NCI-H526 treated with DMSO at 0.1 percent for 48 hours (cell line): ENCODE results near the gene SPECC1L.

Source experiments
- DNase-seq: peaks from one replicate; lab custom pipeline; 2025; lab: John Stamatoyannopoulos, UW

Gene SPECC1L

DNA sequence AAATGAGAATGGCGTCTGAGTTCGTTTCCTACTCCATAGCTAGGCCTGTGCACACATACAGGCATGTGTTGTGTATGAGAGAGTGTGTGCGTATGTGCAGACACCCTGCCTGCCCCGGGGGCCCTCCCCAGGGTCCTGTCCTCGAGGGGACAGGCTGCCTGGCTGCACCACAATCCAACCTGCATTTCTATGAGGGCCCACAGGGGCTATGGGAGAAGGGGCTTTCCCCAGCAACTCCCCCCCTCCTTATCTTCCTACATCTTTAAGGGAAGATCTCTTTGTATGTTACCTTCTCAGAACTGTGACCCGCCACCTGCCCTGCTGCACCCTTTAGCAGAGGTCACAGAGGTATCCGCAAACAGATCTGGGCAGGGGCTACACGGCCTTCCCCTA is 171.7 kb downstream of the SPECC1L start:
- no peak for DNase-seq

DNA sequence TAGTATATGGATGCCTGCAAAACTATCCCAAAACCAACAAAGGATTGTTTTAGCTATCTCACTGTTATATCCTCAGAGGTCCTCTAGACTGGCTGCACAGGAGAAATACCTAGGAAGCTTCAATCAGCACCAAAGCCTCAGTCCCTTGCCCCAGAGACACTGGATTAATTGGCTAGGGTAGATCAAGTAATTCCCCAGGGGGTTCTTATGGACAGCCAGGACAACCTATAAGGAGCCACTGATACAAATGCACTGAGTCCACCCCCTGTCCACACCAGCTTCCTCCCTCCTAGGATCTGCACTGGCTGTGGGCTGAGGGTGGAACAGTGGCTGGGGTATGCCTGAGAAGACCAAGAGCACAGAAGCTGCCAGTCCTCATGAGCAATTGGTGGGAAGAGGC is 173.0 kb downstream of the SPECC1L start:
- no peak for DNase-seq

DNA sequence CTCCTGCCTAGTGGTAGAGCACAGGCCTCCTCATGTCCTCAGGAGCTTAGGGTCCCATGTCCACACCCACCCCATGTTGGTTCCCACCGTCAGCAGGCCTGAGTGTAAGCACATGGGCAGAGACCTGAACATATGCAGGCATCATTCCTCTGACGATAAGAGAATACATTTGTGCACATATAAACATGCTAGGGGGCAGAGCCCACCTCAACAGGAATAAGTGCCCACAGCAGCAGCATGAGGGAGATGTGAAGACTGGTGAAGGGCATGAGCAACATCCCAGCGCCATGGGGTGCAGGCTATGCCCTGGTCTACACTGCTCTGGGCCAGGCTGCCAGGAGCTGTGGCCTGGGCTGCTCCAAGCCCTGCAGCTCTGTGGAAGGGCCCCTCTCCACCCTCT is 173.6 kb downstream of the SPECC1L start:
- DNase-seq = no peak

DNA sequence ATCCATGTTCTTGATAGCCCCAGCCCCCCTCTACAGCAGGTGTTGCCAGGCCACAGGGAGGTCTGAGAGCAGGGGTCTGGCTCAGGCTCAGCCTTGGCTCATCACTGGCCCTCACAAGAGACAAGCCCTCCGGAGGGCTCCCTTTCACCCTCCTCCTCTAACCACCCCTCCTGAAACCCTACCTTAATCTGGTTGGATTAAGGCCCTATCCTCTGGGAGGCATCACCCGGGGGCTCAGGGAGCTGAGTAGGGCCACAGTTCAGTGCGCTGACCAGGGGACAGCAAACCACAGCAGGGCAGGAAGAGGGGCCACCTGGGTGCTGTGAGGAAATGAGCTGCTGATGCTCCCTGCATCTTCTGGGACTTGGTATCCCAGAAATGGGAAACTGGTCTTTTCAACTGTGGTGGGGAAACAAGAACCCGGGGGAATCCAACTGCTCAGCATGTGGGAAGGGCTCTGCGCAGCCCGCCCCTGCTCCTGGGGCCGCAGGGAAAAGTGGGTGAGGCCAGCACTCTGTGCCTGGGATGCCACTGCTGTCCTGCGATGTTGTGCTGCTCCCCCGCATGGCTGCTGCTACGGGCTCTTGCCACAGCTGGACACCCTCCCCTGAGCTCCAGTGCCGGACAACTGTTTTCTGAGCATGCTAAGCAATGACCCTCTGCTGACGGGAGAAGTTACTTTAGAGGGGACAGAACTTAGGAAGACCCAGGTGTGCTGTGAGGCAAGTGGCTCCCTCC is 174.3 kb downstream of the SPECC1L start:
- no peak for DNase-seq

DNA sequence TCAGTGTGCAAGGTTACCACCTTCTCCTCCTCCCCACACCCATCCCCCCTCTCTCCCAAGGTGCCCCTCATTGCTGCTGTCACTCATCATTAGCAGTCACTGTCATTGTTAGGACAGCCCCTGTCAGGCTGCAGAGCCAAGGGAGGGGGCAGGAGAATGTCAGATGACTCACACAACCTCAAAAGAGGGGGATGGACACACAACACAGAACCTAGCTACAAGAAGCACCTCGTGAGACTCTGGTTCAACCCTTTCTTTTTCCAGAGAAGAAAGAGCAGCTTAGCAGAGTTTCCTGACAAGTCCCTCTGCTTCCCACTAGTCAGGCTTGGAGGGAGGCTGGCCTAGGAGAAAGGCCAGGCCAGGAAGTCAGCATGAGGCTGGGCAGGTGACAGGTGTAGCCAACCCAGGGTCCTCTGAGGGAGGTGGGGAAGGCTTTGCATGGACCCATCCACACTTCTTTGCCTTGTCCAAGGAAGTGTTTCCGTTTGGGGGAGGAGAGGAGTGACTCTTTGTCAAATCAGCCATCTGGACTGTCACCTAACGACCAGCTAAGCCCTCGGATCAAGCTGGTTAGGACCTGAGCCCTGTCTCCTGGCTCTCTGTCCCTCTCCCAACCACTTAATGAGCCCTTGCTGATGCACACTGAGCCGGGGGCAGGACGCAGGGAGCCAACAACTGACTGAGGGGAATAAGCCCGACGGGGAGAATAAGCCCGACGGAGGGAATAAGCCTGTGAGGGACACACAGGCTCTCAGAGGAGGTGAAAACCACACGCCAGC is 175.0 kb downstream of the SPECC1L start:
- no peak for DNase-seq

DNA sequence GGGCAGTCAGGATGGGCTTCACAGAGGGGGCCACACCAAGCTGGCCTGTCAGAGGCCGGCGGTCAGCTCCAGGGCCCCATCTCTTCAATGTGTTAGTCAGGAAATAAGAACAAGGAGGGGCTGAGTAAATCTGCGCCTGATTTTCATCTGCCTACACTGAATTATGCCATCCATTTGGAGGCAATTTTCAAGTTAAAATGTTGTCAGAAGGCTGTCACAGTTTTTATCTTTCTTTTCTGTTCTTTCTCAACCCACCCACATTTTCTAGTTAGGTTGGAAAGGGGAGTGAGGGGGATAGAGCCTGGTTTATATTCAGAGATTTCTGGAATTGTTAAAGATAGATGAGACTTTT is 175.6 kb downstream of the SPECC1L start:
- DNase-seq = no peak

DNA sequence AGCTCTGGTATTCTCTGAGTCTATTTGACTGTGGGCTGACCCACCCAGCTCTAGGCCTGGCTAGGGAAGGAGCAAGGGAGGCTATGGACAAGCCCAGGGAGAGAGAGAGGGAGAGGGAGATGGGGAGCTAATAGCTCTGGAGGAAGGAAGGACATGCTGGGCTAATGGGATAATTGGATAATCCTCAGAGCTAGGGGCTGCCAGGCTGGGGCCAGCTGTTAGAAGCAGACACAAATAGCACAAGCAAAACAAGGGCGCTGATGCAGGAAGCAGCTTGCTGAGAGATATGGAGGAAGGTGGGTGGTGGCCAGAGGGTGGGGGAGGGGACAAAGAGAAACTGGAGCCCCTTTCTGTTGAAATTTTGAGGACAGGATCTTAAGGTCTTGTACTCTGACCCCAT is 180.0 kb downstream of the SPECC1L start:
- no peak for DNase-seq

DNA sequence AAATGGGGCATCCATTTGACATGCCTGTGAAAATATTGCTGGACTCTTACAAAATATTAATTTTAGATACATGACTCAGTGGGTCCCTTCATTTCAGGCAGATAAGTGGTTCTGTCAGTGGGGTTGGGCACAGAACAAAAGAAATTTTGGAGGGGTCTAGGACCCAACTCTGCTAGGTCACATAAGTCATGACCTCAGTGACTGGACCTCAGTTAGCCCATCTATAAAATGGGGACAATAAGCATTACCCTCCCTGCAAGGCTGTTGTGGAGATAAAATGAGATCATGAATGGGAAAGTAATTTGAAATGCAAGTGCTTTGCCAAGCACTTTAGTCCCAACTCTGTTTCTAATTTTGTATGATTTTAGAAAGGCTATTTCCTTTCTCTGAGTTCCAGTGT is 180.5 kb downstream of the SPECC1L start:
- no peak for DNase-seq

DNA sequence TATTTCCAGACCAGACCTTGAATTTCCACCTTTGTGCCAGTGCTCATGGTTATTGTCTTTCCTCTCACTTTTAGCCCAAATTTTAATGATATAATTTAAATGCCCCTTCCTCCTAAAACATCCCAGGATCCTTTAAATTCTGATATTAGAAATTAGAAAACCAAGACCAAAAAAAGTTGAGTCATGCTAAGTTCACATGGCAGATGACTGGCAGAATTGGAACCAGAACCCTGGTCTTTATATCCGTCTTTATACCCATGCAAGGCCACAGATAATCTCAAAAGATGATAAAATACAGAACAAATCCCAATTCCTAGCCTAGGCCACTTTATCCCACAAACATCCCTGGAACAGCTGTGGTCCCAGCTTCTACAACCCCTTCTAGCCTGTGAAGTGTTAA is 183.2 kb downstream of the SPECC1L start:
- DNase-seq = no peak

DNA sequence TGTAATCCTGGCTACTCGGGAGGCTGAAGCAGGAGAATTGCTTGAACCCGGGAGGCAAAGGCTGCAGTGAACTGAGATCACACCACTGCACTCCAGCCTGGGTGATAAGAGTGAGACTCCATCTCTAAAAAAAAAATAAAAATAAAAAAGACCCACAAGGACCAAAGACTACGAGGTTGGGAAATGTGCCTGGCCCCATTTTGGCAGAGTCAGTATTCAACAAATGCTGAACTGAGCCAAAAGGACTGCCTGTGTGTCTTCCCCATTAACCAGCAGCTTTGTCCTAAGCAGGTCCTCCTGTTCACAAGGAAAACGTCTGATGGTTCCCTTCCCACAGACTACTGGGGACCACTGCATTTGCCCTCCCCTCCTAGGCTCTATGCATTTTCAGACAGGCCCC is 184.4 kb downstream of the SPECC1L start:
- no peak for DNase-seq

DNA sequence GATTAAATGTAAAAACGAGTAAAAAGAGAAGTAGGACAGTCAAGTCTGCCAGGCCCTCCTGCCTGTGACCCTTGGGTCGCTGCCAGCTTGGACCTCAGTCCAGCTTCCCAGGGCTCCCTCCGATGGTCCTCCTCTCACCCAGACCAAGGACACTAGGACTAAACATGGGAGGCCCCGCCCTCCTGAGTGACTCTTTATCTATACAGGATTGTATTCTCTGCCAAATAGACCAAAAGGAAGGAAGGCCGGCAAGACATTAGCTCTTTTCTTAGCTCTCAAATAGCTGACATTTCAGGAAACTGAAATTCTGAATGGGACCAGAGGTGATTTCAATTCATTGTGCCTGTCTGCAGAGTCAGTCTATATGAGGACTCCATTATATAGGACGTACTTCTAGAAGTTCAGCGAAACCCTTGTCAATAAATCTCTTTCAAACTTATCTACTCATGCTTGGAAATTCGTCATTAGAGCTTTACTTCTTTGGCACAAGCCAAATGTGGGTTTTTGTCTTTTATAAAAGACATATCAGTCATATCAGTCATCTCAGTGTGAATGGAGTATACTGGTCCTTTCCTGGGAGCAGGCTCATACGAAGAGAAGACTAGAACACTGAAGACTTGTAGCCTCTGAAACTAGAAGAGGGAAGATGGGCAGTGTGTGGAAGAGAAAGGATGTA is 185.3 kb downstream of the SPECC1L start:
- no peak for DNase-seq

DNA sequence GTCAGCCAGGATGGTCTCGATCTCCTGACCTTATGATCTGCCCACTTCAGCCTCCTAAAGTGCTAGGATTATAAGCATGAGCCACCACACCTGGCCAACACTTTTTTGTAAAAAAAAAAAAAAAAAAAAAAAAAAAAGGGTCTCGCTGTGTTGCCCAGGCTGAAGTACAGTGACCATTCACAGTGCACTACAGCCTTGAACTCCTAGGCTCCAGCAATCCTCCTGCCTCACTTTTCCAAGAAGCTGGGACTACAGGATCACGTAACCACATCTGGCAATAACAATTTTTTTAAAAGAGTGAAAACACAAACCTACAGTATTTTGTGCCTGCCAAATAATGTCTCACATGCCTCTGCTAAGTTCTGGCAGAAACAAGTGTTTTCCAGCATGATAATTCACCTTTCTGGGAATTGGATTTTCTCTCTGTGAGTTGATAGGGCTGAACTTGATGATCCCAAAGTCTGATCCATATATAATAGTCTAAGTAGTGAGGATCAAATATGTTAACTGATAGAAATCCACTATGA is 187.3 kb downstream of the SPECC1L start:
- DNase-seq = no peak

DNA sequence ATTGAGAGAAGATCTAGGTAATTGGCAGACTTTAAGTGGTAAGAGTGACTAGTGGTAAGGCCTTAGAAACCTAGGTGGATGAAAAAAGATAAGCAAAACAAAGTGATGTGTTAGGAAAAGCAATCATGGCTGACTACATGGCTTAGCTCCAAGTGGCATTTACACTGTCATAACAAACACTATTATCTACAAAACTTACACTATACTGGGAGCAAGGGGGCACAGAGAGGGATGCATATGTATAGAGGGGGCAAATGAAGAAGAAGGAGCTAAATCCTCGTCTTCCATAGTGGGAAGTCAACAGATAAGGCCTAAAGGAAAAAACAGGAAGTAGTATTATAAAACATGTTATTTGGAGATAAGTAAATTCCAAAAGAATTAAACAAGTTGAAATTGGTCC is 189.3 kb downstream of the SPECC1L start:
- DNase-seq = no peak

DNA sequence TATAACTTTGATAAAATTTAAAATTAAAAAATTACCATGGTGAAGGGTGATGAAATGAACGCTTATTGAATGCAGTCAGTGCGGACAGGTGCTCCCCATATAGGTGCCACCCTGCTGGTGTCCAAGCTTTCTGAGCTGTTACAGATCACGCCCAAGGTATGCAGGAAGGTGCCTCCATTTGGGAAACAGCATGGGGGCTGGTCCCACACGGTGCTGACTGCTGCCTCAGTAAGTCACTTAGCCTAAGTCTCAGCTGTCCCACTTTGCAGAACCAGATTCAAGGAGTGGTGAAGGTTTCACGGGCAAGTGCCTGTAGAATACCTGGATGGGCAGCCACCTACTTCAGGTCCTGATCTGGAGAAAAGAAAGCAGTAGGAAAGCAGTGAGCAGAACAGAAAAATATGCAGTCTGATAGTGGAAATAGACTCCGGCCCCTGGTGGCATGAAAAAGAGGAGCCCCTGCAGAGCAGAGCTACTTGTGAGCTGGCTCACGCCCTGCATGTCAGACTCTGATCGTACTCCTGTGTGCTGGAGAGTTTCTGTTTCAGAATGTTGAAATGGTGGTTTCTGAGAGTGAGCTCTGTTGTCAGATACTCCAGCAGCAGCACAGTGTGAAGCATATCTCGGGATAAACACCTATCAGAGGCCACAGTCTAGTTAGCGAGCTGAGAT is 189.9 kb downstream of the SPECC1L start:
- DNase-seq = no peak

DNA sequence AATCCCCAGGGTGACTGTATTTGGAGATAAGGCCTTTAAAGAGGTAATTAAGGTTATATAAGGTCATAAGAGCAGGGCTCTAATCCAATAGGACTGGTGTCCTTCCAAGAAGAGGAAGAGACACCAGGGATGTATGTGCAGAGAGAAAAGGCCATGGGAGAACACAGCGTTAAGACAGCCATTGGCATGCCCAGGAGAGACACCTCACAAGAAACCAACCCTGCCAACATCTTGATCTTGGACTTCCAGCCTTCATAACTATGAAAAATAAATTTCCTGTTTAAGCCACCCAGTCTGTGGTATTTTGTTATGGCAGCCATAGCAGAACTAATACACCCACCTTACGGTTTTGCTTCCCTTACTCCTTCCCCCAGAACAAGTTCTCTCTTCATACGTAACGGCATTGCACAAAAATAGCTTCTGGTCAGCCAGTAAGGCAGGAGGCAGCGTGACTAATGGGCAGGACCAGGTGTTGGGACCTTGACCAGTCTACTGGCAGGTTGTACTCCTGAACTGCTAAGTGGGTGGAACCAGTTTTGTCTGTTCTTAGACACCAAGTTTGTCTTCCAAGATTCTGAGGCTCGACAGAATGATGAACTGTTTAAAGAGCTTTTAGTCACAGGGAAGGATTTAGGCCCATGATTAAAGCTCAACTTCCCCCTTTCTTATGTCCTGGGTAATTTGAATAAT is 192.6 kb downstream of the SPECC1L start:
- no peak for DNase-seq

DNA sequence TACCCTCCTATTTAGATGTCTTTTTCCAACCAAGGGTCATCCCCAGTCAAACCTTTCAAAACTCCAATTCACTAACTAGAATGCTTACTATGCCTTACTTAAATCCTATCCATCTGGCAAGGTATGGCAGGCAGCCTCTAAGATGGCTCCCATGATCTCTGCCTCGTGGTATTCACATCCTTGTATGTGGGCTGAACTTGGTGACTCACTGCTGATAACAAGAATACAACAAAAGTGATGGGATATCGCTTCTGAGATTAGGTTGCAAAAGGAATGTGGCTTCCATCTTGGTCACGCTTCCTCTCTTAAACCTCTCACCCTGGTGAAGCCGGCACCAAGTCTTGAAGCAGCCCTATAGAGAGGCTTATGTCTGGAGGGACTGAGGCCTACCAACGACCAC is 194.9 kb downstream of the SPECC1L start:
- no peak for DNase-seq

DNA sequence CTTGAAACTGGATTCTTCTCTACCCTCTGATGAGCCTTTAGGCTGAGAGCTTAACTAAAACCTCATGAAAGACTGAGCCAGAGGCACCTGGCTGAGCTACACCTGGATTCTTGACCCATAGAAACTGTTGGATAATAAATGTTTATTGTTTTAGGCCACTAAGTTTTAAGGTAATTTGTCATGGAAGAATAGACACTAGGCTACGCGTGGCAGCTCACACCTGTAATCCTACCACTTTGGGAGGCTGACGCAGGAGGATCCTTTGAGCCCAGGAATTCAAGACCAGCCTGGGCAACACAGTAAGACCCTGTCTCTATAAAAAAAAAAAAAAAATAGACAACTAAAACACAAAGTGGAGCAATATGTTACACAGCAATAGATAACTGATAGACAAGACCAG is 195.3 kb downstream of the SPECC1L start:
- no peak for DNase-seq

DNA sequence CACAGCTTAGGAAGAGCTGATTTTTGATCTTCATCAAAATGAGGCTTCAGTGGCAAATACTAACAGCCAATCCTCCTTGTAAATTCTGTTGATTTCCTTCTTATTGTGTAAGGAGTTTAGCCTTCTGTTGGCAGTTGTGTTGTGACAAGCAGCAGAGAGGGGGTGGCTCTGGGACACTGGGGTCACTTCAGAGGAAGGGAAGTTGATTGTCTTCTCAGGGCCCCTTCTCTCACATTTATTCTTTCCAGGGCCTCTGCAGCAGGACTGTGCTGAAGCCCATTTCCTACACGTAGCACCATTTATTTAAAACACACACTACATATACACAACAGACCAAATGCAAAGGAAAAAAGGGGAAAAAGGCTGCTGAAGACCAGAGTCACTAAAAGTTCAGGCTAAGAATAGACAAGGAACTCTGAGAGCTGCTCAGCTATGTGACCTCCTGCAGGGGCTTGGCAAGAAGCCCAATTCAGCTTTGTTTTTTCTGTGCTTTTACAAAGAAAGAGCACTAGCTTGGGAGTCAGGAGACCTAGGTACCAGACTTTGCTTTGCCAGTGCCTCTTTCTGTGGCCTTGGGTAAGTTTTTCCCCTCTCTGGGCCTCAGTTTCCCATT is 196.2 kb downstream of the SPECC1L start:
- DNase-seq = no peak

DNA sequence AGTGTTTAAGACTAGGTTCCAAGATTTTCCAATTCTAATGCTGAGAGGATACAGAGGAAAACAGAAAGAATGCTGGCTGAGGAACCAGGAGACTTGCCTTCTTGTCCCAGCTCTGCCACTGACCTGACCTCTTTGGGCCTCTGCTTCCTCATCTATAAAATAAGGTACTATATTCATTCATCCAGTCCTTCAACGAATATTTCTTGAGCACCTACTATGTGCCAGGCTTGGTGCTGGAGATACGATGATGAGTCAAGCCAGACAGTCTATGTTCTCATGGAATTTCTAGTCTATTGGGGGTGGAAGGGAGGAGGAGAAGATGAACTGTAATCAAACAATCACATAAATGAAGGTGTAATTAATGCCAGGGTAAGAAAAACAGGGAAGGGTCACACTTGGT is 196.7 kb downstream of the SPECC1L start:
- no peak for DNase-seq
